HG03378 (cell line): ENCODE data around the gene NPSR1.

Experiments
- ATAC-seq: cut with Tn5 transposase; IDR thresholded peaks from one replicate; pipeline ENCODE4 v1.9.1; 2021; ENCODE audit warnings: mild to moderate bottlenecking, moderate library complexity; ENCODE audit not compliant: unreplicated experiment

The NPSR1 gene

DNA sequence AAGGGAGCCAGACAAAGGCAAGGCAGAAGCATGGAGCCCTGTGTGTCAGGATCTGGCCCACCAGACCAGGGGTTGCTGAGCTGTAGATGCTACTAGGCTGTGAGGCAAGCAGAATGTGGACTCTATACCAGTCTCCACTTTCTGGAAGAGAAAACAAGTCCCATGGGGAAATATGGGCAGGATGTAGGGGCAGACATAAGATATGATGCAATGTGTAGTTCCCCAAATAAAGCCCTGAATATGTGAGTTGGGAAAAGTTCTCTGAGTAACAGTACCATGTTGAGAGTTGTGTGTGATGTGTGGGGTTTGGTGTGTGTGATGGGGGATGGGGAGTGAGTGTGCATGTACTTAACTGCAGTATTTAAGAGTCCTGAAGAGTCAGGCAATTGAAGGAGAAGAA is 62.3 kb downstream of the NPSR1 start:
- ATAC-seq = no peak

DNA sequence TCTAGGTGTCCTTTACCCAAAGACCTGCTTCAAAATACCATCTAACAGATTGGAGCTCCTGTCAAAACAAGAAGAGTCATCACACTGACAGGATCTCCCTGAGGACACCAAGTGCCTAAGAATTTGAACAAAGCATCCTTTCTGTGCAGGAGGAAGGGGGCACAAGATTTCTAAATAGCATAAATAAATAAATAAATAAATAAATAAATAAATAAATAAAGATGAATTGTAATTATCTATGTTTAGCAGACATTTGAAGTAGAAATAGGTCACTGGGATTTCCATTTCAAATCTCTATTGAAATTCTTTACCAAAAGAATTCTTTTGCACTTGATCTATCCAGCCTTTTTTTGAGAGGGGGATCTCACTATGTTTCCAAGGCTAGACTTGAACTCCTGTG is 65.3 kb downstream of the NPSR1 start:
- ATAC-seq = no peak

DNA sequence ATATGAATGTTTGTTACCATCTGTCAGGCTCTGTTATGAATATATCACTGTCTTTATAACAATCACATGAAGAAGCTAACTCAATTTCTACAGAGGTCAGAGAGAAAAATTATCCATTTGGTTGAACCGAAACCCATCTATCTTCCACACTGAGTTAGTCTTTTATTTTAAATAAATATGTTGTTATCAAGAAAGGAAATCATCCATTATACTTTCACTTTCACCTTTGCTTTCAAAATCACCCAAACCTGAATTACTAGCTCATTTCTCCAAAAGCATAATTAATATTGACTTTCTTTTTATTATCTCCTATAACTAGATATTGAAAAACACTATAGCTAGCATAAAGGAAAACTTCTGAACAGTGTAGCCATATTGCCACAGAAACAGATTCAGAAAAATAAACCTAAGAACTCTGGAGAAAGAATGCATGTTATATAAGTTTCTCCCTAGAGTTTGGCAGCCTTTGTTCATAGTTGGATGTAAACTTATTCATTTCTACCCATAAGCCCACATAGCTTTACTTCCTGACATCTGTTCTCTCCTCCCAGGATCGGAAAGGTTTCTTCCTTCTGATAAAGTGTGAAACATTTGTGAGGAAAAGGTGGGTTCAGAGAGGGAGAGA is 66.0 kb downstream of the NPSR1 start:
- no peak for ATAC-seq

DNA sequence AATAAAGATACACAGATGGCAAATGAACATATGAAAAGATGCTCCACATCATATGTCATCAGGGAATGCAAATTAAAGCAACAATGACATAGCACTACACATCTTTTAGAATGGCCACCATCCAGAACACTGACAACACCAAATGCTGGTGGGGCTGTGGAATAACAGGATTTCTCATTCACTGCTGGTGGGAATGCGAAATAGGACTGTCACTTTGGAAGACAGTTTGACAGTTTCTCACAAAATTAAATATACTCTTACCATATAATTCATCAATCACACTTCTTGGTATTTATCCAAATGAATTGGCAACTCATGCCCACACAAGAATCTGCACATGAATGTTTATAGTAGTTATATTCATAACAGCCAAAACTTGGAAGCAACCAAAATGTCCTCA is 68.2 kb downstream of the NPSR1 start:
- no peak for ATAC-seq

DNA sequence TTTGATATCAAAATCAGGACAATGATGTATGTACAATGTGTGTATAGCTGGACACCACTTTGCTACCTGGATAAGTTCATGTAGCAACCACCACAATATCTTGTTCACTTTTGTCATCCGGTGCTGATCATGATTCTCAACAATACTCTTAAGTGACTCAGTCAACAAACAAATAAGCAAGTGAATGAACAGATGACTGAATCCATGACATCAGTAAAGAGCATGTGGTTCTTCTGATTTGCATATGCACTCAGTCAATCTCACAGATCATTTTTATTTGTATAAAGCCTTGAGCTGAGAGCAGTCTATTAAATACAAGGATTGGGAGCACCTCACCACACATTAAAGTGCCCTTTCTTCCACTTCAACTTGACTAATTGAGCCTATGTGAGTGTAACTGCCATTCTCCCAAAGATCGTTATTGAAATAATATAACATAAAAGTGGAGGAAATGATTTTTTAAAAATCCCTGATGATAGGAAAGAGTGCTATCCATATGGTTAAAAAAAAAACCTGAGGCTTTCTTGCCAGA is 69.5 kb downstream of the NPSR1 start:
- ATAC-seq = no peak

DNA sequence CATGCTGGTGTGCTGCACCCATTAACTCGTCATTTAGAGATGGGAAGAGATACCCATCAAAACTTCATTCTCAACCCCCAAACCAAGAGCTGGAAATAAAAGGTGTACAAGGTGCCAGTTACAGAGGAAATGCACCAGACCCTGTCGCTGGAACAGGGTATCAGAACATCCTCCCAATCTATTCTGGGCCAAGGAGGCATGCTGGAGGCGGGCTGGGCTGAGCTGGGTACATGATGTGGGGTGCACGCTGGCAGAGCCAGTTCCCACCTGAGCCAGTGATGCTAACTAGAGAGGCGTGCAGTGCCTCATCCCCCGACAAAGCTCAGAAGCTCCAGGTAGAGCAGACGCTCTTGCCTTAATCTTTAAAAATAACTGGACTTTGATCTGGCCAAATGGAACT is 70.1 kb downstream of the NPSR1 start:
- no peak for ATAC-seq

DNA sequence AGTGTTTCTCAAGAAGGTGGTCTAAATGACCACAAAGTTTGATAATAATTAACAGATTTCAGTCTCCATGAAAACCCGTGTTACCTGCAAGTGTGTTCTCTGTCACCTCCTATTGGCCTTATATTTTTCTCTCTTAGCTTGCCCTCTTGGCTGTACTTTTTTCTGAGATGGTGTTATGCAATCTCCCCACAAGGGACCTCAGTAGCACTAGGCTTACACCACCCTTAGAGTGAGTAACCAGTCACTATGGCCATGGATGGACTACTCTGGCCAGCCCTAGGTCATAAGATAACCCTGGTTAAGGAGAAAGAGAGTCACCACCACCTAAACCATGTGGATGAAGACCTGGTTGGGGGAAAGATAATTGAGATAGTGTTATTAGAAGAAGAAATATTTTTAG is 76.8 kb downstream of the NPSR1 start:
- no peak for ATAC-seq

DNA sequence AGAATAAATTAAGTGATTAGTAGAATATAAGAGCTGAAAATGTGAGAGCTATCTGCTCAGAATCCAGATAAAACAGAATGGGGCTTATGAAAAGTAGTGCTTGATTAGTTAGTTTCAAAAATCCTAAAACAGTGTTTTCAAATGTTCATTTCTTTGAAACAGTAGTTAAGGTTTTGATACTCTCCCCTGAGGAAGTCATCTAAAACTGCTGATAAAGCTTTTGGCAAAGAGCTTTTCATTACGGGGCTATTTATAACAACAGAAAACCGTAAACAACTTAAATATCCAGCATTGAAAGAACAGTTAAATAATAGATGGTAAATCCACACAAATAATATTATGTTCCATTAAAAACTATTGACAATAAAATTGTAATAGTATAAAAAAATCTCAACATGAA is 77.5 kb downstream of the NPSR1 start:
- ATAC-seq = no peak

DNA sequence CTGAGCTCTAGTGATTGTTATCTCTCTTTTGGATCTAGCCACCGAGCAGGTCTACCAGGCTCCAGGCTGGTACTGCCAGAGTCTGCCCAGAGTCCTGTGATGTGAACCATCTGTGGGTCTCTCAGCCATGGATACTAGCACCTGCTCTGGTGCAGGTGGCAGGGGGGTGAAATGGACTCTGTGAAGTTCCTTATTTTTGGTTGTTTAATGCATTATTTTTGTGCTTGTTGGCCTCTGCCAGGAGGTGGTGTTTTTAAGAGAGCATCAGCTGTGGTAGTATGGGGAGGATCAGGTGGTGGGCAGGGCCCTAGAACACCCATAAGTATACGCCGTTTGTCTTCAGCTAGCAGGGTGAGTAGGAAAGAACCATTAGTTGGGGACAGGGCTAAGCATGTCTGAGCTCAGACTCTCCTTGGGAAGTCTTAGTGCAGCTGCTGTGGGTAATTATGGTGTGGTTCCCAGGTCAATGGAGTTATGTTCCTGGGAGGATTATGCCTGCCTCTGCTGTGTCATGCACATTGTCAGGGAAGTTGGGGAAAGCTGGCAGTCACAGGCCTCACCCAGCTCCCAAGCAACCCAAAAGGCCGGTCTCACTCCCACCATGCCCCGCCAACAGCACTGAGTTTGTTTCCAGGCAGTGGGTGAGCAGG is 81.8 kb downstream of the NPSR1 start:
- ATAC-seq = no peak

DNA sequence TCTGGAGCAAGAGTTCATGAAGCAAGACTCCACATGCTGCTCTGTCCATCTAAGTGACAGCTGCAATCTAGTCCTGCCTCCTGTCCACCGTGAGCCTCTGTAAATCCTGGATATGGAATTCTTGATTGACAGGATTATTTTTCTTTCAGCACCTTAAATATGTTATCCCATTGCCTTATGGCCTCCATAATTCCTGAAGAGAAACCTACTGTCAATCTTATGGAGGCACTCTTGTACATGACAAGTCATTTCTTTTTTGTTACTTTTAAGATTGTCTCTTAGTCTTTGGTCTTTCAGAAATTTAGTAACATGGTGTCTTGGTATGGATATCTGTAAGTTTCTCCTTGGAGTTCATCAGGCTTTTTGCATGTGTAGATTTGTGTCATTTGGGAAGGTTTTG is 82.8 kb downstream of the NPSR1 start:
- ATAC-seq = no peak

DNA sequence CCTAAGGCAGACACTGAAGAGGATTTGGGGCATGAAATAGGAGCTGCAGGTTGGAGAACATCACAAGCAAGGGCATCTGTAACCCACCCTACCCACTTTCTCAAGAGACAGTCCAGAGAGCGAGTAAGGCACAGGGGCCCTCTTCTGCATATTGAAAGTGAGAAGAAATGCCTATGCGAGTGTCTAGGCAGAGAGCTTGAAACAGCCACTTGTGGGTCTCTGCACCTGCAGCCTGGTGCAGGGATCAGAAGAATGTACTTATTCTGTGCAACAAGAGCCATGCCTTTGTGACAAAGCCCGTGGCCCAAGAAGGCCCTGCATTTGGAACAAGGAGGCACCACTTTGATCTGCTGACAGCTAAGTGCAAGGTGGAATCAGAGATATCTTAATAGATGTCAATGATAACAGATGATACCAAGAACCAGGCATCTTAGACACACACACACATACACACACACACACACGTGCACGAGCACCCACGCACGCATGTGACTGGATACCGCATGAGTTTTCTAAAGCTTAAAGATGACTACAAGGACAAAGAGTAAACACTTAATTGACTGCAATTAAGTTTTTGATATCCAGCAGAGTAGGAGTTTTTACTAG is 89.3 kb downstream of the NPSR1 start:
- no peak for ATAC-seq

DNA sequence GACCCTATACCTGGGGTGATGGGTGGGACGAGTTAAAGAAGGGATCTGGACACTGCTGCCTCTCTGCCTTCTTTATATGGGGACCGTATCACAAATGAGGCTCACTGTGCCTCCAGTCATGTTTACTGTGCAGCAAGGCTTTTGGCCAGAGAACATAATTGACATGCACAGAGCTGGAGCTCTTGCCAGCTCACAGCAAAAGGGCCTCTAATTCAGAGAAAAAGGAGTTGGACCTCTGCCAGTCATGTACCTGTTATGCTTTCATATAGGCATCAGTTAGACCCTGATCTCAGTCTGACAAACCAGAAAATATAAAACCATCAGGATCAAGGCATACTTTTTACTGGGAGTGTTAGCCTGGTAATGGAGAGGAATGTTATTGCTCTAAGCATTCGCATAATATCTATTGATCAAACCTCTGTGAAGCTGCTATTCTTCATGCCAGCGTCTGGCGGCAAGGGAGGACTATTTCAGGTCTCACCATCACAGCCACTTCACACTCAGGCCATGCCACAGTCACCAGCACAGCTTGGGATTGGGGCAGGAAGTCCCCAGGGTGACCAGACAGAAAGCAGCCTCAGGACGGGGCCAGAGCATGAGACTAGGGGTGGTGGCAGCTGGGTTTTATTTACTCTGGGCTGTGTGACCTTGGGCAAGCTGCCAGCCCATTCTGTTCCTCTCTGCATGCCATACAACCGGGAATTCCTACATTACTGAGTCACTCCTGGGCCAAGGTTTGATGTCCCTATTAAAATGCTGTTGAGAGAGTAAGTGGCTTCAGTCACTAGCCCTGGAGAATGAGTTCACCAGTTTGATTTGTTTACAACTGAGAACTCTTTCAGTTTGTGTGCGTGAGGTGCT is 90.1 kb downstream of the NPSR1 start:
- no peak for ATAC-seq

DNA sequence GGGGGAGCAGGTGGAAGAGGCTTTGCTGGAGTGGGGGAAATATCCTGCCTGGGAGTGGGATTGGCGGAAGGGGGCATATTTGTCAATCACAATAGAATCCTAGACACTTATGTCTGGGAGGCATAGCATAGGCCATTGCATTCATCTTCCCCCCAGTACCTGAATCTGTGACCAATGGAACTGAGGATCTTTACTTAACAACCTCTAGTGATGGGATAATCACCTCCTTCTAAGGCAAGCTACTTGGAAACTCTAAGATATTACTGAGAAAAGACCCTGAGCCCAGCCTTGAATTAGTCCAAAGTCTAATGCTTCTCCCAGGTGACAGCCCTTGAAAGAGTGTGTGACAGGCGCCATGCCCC is 90.7 kb downstream of the NPSR1 start:
- ATAC-seq = no peak

DNA sequence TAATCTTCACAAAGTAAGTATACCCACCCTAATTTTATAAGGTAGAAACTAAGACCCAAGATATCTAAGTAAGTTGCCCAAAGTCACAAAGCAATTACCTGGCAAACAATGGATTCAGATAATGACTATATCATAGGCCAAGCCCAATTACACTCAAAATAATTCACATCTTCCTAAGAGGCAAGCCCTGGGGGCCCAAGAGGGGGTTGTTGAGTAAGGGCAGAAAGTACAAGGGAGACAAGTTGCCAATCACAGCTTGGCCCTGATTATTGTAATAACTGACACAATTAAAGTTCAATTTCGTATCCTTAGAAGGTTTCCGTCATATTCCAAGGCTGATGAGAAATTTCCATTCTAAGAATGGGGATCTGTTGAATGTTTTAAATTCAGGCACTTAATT is 91.4 kb downstream of the NPSR1 start:
- ATAC-seq = no peak

DNA sequence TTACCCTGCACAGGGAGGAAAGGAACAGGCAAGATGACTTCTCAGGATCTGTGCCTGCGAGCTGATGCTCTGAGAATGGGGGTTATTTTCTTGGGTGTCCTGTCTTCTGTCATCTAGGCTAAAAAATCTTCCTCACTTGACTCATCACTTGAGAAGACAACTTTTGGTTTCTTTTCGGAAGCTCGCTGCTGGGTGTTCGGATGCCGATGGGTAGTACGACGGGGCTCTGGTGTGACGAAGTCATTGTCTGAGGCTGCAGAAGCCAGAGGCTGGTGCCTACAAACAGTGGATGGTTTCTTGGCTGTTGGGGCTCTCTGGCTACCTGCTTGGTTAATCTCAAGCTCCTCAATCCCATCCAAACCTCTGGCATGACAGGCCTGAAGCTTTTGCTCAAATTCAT is 92.2 kb downstream of the NPSR1 start:
- ATAC-seq = no peak

DNA sequence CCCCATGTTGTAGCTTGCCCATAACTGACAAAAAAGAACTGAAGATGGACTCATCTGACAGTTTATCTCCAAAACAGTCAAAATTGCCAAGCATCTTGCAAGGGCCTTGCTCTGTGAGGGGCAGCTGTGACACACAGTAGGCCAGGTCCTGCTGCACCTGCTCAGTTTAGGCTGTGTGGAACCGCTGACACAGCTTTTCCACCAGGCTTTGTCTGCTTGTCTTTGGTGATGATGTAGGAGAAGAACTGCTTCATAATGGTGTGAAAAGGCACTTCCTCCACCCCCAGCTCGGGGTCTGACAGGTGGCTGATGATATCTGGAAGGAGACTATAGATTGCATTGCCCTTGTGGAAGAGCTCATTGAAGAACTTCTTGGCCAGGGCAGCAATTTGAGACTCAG is 92.6 kb downstream of the NPSR1 start:
- no peak for ATAC-seq

DNA sequence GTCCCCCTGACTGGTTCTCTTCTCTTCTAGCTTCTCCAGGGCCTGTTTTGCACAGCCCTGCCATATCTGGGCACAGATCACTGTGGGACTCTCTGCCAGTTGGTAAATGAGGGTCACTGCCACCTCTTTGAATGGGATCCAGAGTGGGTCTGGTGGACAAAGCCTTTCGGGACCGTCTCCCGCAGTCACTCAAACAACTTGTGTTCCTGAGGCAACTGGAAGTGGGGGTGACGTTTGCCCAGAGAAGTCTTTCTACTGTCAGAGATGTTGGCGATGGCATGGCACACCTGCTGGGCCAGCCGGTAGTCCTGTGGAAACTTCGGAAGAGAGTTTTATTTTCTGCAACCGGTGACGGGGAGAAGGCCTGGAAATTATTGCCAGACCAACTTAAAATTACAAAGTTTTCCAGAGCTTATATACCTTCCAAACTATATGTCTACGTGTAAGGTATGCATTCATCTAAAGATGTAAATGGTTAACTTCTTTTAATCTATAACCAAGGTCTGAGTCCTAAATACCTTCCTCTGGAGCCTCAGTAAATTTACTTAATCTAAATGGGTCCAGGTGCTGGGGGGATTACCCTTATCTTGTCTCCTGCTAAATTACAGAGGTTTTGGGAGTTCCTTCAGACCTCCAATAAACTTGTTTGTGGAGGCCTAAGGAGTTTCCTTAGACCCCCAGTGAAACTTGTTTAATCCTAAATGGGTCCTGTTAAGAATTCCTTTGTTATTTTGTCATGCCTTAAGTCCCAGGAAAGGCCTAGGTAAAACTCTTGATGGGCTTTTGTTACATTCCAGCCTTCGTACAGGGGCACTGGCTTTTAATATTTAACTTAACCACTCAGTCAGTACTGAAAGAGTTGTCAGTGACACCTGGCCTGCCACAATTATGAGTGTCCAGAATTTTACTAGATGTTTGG is 94.0 kb downstream of the NPSR1 start:
- no peak for ATAC-seq

DNA sequence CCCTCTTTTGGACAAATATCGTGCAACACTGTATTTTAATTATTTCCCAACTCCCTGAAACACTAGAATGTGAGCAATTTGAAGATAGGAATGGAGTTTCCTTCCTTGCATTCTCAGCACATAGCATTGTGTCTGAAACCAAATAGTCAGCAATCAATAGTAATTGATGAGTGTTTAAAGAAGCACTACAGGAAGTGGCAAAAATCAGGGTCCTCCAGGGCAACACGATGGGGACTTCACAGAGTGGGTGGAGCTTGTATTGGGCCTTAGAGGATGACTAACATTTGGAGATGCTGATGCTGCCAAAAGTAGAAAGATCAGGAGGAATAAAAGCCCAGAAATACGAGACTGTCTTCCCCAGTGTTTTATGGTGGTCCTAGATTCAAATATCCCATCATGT is 94.9 kb downstream of the NPSR1 start:
- ATAC-seq = no peak

DNA sequence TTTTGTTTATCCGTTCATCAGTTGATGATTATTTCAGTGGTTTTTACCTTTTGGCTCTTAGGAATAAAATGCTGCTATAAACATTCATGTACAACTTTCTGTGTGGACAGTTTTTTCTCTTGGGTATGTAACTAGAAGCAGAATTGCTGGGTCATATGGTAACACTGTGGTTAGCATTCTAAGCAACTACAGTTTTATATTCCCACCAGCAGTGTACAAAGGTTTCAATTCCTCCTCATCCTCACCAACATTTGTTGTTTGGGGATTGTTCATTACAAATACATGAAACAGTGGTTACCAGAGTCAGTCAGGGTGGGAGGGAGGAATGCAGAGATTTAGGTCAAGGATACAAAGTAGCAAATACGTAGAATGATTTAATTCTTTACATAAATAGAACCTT is 97.0 kb downstream of the NPSR1 start:
- ATAC-seq = peak; percentile 39

DNA sequence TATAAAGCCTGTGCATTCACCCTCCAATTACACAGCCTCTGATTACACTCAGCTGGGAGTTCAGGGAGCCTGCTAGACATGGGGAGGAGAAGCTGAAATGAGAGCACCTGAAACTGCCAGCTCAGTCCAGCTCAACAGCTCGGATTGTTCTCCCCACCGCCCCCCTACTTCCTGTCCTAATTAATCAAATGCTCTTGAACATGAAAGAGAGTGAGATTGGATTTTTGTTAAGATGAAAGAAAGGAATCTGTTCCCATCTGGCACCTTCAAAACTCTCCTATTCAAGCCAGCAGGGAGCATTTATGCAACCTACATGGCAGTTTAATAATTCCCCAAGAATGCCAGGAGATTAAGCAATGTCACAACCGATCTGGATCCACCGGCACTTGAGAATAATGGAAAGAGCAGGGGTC is 98.0 kb downstream of the NPSR1 start:
- no peak for ATAC-seq

DNA sequence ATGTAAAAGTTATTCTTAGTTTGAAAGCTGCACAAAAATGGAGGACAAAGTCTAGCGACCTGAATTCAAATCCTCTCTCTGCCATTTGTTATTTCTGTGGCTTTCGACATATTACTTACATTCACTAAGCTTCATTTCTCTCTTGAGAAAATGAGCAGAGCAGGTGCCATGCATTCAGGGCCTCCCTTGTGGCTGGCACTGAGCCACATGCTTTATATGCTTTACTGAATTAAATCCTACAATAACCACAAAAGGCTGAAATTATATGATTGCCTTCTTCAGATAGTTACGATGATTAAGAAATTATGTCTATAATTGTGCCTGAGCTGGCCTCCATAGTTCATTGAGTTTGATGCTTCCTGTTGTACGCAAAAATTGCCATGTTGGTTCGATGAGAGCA is 98.7 kb downstream of the NPSR1 start:
- no peak for ATAC-seq
